T-helper 17 cell (primary cell): ENCODE measurements around the gene MYBPHL. TPM values are rescaled to one million over a fixed set of nuclear protein-coding genes. Genes with fewer than 3 reads are reported as not detected.

Experiments used
- ATAC-seq: fragments of 150-1000 bp; cut with Tn5 transposase; 2 replicates; pipeline ENCODE4 v1.10.0; 2021; ENCODE audit warnings: mild to moderate bottlenecking, moderate library complexity
- DNase-seq, 3 donors: peaks; one replicate each; pipeline versions ENCODE4 v3.0.0 to v3.0.0-alpha.2; 2020 to 2021
- H3K9me3 ChIP-seq: one replicate; pipeline ENCODE4 v1.7.0; 2013; ENCODE audit warnings: low read length, mild to moderate bottlenecking; ENCODE audit not compliant: control insufficient read depth, poor library complexity, severe bottlenecking
- H3K27ac Mint-ChIP-seq: one replicate; pipeline ENCODE4 v1.8.0; 2022; ENCODE audit warnings: mild to moderate bottlenecking, moderate library complexity, mixed read lengths
- H3K27me3 Mint-ChIP-seq: one replicate; pipeline ENCODE4 v1.8.0; 2022; ENCODE audit warnings: mixed read lengths
- H3K36me3 Mint-ChIP-seq: one replicate; pipeline ENCODE4 v1.8.0; 2022; ENCODE audit warnings: low read depth, mixed read lengths
- H3K4me1 Mint-ChIP-seq: one replicate; pipeline ENCODE4 v1.8.0; 2022; ENCODE audit warnings: mild to moderate bottlenecking, mixed read lengths
- H3K4me3 Mint-ChIP-seq: one replicate; pipeline ENCODE4 v1.8.0; 2022; ENCODE audit warnings: mild to moderate bottlenecking, moderate library complexity, mixed read lengths
- total RNA-seq, 4 donors: library from RNA in 2 of 4; stranded (reverse) in 2 of 4; gene quantifications; one replicate each; pipeline ENCODE4 v1.2.3 and lab custom pipeline; 2022 to 2026

The MYBPHL gene
- total RNA-seq, 2 donors from 2014 or later = not detected

- Mint-ChIP-seq H3K36me3 (no peaks in the 10 kb centered on the region), H3K4me3 (no peak overlapping the region), H3K4me1 (peaks cover 21% of the 10 kb centered on the region), H3K27me3 (no peaks in the 10 kb centered on the region), H3K27ac (no peak overlapping the region)
- no peaks in the 10 kb centered on the region for H3K9me3 ChIP-seq
- ATAC-seq (no peak), DNase-seq (no peak)
These were observed 52.8 kb downstream of the MYBPHL start for GRCh38 chr1:109253803-109254620.

- DNase-seq = no peak
- no peaks in the 10 kb centered on the region for H3K9me3 ChIP-seq
- Mint-ChIP-seq H3K27me3 (no peaks in the 10 kb centered on the region), H3K36me3 (no peaks in the 10 kb centered on the region), H3K4me3 (no peak overlapping the region), H3K27ac (no peak overlapping the region), H3K4me1 (peaks cover 22% of the 10 kb centered on the region)
- ATAC-seq = no peak
These were observed 53.7 kb downstream of the MYBPHL start for GRCh38 chr1:109252893-109253802.

DNA sequence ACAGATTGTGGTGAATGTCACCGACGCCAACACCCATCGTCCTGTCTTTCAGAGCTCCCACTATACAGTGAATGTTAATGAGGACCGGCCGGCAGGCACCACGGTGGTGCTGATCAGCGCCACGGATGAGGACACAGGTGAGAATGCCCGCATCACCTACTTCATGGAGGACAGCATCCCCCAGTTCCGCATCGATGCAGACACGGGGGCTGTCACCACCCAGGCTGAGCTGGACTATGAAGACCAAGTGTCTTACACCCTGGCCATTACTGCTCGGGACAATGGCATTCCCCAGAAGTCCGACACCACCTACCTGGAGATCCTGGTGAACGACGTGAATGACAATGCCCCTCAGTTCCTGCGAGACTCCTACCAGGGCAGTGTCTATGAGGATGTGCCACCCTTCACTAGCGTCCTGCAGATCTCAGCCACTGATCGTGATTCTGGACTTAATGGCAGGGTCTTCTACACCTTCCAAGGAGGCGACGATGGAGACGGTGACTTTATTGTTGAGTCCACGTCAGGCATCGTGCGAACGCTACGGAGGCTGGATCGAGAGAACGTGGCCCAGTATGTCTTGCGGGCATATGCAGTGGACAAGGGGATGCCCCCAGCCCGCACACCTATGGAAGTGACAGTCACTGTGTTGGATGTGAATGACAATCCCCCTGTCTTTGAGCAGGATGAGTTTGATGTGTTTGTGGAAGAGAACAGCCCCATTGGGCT lies 54.5 kb downstream of the MYBPHL start:
- Mint-ChIP-seq H3K36me3 (no peaks in the 10 kb centered on the region), H3K4me3 (no peak overlapping the region), H3K27me3 (no peaks in the 10 kb centered on the region), H3K27ac (no peak overlapping the region), H3K4me1 (peaks cover 18% of the 10 kb centered on the region)
- DNase-seq (no peak), ATAC-seq (no peak)
- no peaks in the 10 kb centered on the region for H3K9me3 ChIP-seq

DNA sequence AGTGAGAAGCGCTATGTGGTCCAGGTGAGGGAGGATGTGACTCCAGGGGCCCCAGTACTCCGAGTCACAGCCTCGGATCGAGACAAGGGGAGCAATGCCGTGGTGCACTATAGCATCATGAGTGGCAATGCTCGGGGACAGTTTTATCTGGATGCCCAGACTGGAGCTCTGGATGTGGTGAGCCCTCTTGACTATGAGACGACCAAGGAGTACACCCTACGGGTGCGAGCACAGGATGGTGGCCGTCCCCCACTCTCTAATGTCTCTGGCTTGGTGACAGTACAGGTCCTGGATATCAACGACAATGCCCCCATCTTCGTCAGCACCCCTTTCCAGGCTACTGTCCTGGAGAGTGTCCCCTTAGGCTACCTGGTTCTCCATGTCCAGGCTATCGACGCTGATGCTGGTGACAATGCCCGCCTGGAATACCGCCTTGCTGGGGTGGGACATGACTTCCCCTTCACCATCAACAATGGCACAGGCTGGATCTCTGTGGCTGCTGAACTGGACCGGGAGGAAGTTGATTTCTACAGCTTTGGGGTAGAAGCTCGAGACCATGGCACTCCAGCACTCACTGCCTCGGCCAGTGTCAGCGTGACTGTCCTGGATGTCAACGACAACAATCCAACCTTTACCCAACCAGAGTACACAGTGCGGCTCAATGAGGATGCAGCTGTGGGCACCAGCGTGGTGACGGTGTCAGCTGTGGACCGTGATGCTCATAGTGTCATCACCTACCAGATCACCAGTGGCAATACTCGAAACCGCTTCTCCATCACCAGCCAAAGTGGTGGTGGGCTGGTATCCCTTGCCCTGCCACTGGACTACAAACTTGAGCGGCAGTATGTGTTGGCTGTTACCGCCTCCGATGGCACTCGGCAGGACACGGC lies 55.3 kb downstream of the MYBPHL start:
- peaks cover 18% of the 10 kb centered on the region for H3K4me1 Mint-ChIP-seq
- no peak overlapping the region for H3K4me3 Mint-ChIP-seq
- H3K27me3 Mint-ChIP-seq = peaks cover 5% of the 10 kb centered on the region
- H3K36me3 Mint-ChIP-seq = no peaks in the 10 kb centered on the region
- H3K27ac Mint-ChIP-seq = no peak overlapping the region
- no peaks in the 10 kb centered on the region for H3K9me3 ChIP-seq
- ATAC-seq (no peak), DNase-seq (no peak)

GRCh38 chr1:109250454-109251276 lies 56.1 kb downstream of the MYBPHL start:
- Mint-ChIP-seq H3K36me3 (no peaks in the 10 kb centered on the region), H3K27me3 (peaks cover 6% of the 10 kb centered on the region), H3K27ac (peak overlapping the region; percentile 21), H3K4me1 (peaks cover 19% of the 10 kb centered on the region), H3K4me3 (peak overlapping the region; percentile 81)
- ATAC-seq = no peak
- DNase-seq = no peak
- no peaks in the 10 kb centered on the region for H3K9me3 ChIP-seq

DNA sequence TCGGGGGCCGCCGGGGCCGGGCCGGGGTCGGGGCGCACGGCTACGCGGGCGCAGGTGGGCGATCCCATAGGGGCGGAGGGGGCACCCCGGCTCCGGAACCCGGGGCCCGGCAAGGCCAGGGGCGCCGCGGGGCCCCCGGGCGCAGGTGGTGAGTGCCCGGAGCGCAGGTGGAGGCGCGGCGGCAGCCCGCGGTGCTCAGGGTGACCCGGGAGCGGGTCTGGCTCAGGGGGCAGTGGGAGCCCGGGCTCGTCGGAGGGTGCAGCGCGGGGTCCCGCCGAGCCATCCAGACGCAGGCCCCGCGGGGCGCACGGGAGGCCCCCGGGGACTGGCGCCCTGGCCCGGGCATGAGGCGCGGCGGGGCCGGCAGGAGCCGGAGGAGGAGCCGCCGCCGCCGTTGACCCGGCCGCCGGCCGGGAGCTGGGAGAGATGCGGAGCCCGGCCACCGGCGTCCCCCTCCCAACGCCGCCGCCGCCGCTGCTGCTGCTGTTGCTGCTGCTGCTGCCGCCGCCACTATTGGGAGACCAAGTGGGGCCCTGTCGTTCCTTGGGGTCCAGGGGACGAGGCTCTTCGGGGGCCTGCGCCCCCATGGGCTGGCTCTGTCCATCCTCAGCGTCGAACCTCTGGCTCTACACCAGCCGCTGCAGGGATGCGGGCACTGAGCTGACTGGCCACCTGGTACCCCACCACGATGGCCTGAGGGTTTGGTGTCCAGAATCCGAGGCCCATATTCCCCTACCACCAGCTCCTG lies 57.0 kb downstream of the MYBPHL start:
- no peak overlapping the region for H3K27ac Mint-ChIP-seq
- no peak for DNase-seq
- no peaks in the 10 kb centered on the region for H3K9me3 ChIP-seq
- H3K4me1 Mint-ChIP-seq = peaks cover 14% of the 10 kb centered on the region
- H3K27me3 Mint-ChIP-seq = peaks cover 6% of the 10 kb centered on the region
- ATAC-seq = peak; percentile 46
- H3K36me3 Mint-ChIP-seq = no peaks in the 10 kb centered on the region
- H3K4me3 Mint-ChIP-seq = peak overlapping the region; percentile 82

- ATAC-seq (peak; percentile 96), DNase-seq (peak; percentile 54 to 59 (median 57))
- peak within 1 kb of the TSS; percentile 82 for H3K4me3 Mint-ChIP-seq
- no peak within 1 kb of the TSS for H3K27ac Mint-ChIP-seq
- peaks cover 15% of the 10 kb centered on the region for H3K27me3 Mint-ChIP-seq
- H3K36me3 Mint-ChIP-seq = no peaks in the 10 kb centered on the region
- no peaks in the 10 kb centered on the region for H3K9me3 ChIP-seq
- H3K4me1 Mint-ChIP-seq = peaks cover 14% of the 10 kb centered on the region
These were observed 57.8 kb downstream of the MYBPHL start, which contains the start of gene CELSR2 for GRCh38 chr1:109248797-109249629. CELSR2 (plus strand) TSS chr1:109249539; CDS start chr1:109250080, 541 bp downstream.

GRCh38 chr1:109248444-109248796 lies 58.4 kb downstream of the MYBPHL start:
- H3K36me3 Mint-ChIP-seq = no peaks in the 10 kb centered on the region
- peaks cover 12% of the 10 kb centered on the region for H3K4me1 Mint-ChIP-seq
- no peaks in the 10 kb centered on the region for H3K9me3 ChIP-seq
- DNase-seq = no peak
- H3K27me3 Mint-ChIP-seq = peaks cover 21% of the 10 kb centered on the region
- no peak overlapping the region for H3K27ac Mint-ChIP-seq
- no peak for ATAC-seq
- no peak overlapping the region for H3K4me3 Mint-ChIP-seq

DNA sequence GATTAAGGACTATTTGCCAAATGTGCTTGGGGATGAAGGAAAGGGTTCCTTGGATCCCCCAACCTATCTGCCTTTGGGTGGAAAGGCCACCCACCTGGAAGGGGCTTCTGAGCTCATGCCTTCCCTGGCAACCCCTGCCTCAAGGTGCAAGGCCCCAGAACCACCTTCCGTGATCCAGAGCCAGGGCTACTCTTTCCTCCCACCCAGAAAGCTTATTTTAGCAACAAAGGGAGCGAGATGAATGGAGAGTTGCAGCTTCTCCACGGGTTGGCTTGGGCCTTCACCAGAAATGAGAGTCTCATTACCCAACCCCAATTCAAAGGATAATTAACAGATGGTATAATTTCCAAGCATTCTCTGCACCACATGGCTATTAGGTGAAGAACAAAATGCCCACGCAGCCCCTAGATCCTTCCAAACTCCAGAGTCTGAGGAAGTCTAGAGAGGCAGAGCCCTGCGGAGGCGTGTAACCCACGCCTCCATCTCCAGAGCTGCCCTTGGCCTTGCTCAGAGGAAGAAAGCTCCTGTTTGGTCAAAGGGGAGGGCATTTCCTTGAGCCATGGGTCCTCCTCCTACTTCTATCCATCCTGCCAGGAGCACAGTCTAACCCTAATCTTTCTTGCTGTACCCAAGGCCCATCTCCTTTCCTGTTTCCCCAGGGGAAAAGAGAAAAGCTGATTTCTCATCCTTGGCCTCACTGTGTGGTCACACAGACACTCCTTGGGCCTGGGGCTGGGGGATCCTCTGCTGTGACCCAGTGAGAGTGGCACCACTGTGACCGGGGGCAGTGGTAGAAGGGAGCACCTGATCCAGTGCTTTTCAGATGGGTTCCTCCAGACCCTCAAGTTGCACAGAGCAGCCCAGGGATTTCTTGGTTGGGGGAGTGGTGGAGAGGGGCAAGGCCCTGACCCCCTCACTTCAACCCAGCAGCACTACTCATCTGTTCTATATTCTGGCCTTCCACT lies 59.1 kb downstream of the MYBPHL start:
- Mint-ChIP-seq H3K27me3 (peaks cover 25% of the 10 kb centered on the region), H3K27ac (no peak overlapping the region), H3K4me3 (no peak overlapping the region), H3K4me1 (peaks cover 12% of the 10 kb centered on the region), H3K36me3 (no peaks in the 10 kb centered on the region)
- no peaks in the 10 kb centered on the region for H3K9me3 ChIP-seq
- no peak for ATAC-seq
- no peak for DNase-seq

- no peak for ATAC-seq
These were observed 60.7 kb downstream of the MYBPHL start for GRCh38 chr1:109246141-109246551.

More at GRCh38 chr1:109246141-109246551, 60.7 kb downstream of the MYBPHL start:
- no peaks in the 10 kb centered on the region for H3K9me3 ChIP-seq
- H3K4me3 Mint-ChIP-seq = no peak overlapping the region
- peaks cover 34% of the 10 kb centered on the region for H3K27me3 Mint-ChIP-seq
- DNase-seq = no peak
- H3K36me3 Mint-ChIP-seq = no peaks in the 10 kb centered on the region
- peaks cover 23% of the 10 kb centered on the region for H3K4me1 Mint-ChIP-seq
- H3K27ac Mint-ChIP-seq = no peak overlapping the region
